NCI-H1417 treated with DMSO at 0.1 percent for 48 hours (cell line): Measurements from ENCODE around the gene FYB1.
"Not testable (repeated sequence)": the region's sequence is repeated elsewhere in the genome, so short reads cannot be mapped to it uniquely, and the experiment has no call there.

Source experiments
- DNase-seq: peaks from one replicate; lab custom pipeline; 2025; lab: John Stamatoyannopoulos, UW

The FYB1 gene

GRCh38 chr5:39186722-39187539, 32.4 kb downstream of the FYB1 start:
- no peak for DNase-seq

- no peak for DNase-seq
Observed at GRCh38 chr5:39186289-39186688, 33.1 kb downstream of the FYB1 start.

DNA sequence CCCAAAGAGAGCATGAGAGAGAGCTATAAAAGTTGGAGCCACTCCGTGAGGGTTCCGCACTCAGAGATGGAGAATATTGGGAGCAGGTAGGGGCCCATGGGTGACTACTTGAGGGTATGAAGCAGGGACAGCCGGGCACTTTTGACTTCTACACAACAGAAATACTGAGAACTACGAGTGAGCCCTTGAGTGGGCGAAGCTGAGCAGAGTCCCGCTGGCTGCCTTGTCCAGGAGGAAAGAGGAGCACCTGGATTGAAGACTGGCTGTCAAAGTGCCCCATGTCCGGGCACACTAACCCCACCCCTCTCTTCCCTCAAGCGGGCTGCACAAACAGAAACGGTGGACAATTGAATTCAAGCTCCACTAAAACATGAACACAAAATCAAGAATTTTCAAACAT, 33.6 kb downstream of the FYB1 start:
- DNase-seq = no peak

DNA sequence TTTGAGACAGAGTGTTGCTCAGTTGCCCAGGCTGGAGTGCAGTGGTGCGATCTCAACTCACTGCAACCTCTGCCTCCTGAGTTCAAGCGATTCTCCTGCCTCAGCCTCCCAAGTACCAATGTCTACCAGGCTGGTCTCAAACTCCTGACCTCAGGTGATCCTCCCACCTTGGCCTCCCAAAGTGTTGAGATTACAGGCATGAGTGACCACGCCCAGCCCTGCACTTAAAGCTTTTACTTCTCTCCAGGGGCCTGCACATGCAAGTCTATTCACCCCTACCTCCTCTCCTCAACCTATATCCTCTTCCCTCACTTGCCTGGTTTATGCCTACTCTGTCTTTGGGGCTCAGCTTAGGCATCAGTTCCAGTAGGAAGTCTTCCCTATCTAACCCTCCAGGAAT, 39.8 kb downstream of the FYB1 start:
- not testable (repeated sequence) for DNase-seq

DNA sequence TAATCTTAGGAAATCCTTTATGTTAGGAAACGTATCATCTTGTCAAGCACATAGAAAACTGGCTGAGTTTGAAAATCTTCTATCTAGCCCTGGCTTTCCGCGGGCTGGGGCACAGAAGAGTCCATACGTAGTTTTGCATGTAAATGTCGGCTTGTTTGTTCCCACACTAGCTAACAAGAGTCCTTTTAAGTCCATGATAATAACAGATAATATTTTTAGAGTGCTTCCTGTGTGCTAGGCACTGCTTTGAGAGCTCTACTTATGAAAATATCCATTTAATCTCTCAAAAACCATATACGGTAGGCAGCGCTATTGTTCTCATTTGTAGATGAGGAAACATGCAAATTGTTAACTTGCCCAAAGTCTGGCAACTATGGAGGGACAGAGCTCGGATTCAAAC, 40.5 kb downstream of the FYB1 start:
- DNase-seq = no peak

- no peak for DNase-seq
Observed at GRCh38 chr5:39178171-39178570, 41.2 kb downstream of the FYB1 start.

DNA sequence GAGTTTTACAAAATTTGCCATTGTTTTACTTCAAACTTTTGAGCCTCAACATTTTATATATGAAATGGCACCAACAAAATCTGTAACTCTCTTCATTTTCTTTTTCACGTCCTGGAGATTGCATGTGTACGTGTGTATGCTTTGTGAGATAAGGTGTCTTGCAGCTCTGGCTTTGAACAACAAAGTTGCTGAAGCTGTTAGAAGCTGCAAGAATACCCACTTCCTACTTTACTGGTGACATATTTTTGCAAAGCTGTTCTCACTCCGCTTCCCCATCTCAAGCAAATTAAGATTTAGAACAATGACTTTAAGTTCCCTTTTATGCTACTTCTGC, 41.8 kb downstream of the FYB1 start:
- DNase-seq = no peak

GRCh38 chr5:39176759-39177630, 42.4 kb downstream of the FYB1 start:
- no peak for DNase-seq

DNA sequence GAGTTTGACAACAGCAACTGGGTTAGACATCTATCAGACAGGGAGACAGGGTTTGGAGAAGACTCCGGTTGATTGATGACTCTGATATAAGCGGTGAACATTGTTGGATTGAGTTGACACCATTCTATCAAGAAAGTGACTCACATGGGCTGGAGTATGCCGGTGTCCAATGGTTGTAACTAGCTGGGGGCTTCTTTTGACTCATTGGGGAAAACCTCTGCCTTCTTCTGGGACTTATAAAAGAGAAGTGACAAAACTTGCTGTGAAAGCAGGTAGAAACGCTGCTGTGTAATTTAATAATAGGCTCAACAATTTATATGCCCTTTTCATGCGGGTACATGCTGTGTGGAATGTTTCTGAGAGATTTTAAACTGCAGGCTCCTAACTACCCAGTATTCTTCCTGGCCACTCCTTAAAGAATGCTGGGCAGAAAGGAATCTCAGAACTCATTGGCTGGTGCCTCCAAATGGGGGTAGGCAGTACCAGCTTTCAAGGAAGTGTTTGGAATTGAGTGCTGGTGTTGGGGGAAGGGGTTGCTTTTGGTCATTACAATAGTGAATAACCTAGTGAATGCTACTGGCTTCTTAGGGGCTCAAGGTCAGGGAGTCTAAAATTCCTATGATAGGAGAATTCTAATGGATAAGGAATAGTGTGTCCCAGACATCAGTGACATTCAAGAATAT, 43.9 kb downstream of the FYB1 start:
- no peak for DNase-seq

GRCh38 chr5:39173069-39173468, 46.3 kb downstream of the FYB1 start:
- DNase-seq = no peak

- no peak for DNase-seq
Observed at GRCh38 chr5:39172593-39172992, 46.8 kb downstream of the FYB1 start.

DNA sequence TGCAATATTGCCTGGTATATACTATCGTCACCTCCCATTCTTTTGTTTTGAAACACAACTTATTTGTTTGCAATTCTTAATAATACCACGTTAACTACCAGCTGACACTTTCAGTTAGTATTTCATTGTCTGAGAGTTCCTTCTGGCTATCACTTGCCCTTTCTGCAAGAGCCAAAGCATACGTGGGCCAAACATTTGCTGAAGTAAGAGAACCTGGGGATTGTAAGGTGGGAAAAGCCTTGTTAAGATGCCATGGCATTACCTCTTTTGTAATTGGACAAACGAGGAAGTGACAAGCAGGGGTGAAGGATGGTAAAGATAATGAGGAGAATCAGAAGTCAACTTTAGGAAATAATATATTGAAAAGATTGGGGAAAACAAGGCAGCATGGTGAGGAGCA, 47.7 kb downstream of the FYB1 start:
- no peak for DNase-seq

DNA sequence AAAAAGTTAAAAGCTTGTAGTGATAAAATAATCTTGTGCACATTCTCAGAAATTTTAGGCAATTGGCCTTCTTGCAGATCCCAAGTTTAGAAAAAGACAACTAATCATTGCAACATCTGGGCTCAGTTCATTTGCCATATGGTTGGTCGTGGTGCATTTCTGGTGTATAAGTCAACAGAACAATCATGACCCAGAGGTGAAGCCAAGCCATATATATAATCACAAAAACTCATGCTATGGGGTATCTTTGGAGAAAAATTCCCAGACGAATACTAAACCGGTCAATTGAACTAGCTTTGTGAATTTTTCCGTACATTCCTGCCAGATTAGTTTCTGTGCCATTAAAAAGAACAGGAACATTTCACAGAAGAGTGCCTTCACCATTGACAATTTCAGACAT, 50.3 kb downstream of the FYB1 start:
- DNase-seq = no peak

DNA sequence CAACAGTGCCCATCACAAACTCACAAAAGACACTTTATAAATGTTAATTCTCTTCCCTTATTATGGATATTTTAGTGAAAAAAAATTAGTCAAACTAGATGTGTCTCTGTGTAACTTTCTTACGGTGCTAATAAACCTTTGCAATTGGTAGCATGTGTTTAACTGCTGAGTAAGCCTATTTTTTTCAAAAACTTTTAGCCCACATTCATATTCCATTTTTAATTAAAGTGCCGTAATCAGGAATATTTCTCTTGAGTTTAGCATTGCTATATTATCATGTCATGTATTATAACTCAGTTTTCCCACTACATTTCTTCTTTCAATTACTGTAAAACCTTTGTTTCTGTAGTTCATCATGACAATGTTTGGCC, 51.4 kb downstream of the FYB1 start:
- DNase-seq = no peak

GRCh38 chr5:39167141-39167971, 52.0 kb downstream of the FYB1 start:
- DNase-seq = no peak

GRCh38 chr5:39164529-39165402, 54.6 kb downstream of the FYB1 start:
- no peak for DNase-seq

GRCh38 chr5:39164016-39164415, 55.3 kb downstream of the FYB1 start:
- no peak for DNase-seq

DNA sequence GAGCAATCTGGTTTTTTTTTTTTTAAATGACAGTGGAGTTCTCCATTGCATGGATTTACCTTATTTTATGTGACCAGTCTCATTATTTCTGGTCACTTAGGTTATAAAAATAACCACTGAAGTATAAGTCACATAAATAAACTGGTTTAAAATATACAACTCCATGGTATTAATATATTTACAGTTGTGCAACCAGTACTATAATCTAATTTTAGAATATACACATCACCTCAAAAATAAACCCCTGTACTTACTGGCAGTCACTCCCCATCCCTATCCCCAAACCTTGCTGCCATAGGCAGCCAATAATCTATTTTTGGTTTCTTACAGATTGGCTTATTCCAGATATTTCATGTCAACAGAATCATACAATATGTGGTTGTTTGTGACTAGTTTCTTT, 57.8 kb downstream of the FYB1 start:
- no peak for DNase-seq

DNA sequence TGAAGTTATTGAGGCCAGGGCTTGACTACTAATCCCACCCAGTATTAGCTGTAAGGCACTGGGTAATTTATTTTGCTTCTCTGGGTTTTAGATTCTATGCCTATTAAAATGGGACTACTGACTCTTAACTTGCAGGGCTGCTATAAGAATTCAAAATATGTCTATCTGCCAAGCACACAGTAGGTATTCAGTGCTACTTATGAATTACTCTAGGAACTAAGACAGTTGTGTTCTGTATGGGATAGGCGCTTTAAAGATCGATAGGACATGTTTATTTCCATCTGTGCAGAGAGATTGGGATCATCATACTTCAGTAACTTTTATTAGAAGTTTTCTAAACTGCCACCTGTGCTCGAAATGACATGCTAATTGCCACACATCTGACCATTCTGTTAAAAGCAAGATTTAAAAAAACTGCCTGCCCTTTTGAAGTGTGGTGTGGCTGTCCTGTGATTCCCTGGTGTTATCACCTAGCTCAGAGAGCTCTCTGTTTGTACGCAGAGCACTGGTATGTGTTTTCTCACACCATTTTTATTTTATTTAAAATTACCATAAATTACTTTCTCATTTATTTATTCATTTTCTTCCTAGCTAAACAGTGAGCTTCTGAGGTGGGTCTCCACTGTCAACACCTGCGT, 58.7 kb downstream of the FYB1 start:
- DNase-seq = no peak

- no peak for DNase-seq
Observed at GRCh38 chr5:39159811-39160490, 59.4 kb downstream of the FYB1 start.
